ENCODE results near the gene ARHGAP20. TPM values are rescaled to one million over a fixed set of nuclear protein-coding genes. Genes with fewer than 3 reads are reported as not detected.

The ARHGAP20 gene
- total and polyA plus RNA-seq, 9 of the 15 experiments (the other 6 are each of a cell fraction or from before 2014, with no cell fraction given): 0.07 TPM; not detected in 8

- TF ChIP-seq KHSRP (IDR thresholded peaks at IDR 0.05) (no peak), NRF1 (conservative IDR thresholded peaks at IDR 0.05 in 1 of 2, IDR thresholded peaks at IDR 0.05 in 1 of 2) (no peak), FOXK2 (conservative IDR thresholded peaks at IDR 0.05 in 1 of 2, IDR thresholded peaks at IDR 0.05 in 1 of 2; ENCODE audit: low read depth in 2 of 2) (no peak)
Measured at GRCh38 chr11:110629594-110629993, 82.6 kb downstream of the ARHGAP20 start (continued).

GRCh38 chr11:110621826-110622225, 90.4 kb downstream of the ARHGAP20 start:
- Histone ChIP-seq H3K79me2 (ENCODE audit: control insufficient read depth, insufficient read depth, low read length) (no peaks in the 10 kb centered on the region), H3K9me3 (replicated peaks; ENCODE audit: control insufficient read depth, insufficient read depth, low read depth, low read length) (no peaks in the 10 kb centered on the region), H3K27me3 (ENCODE audit: control insufficient read depth in 2 of 2, insufficient read depth in 2 of 2, low read length in 2 of 2) (no peaks in the 10 kb centered on the region), H3K36me3 (ENCODE audit: control insufficient read depth, insufficient read depth, low read length) (no peaks in the 10 kb centered on the region), H3K4me1 (replicated peaks in 1 of 2; ENCODE audit: control insufficient read depth in 2 of 2, insufficient read depth in 2 of 2, low read length in 2 of 2) (no peaks in the 10 kb centered on the region), H4K20me1 (replicated peaks; ENCODE audit: control insufficient read depth, insufficient read depth, low read length) (no peaks in the 10 kb centered on the region), H3K4me3 (no peak overlapping the region), H3K9me1 (ENCODE audit: control insufficient read depth, insufficient read depth, low read length) (no peaks in the 10 kb centered on the region), H2AFZ (ENCODE audit: low read depth, low read length) (no peak overlapping the region), H3K4me2 (ENCODE audit: insufficient read depth, low read length) (no peak overlapping the region), H3K9ac (ENCODE audit: insufficient read depth in 1 of 2, low read depth in 2 of 2, low read length in 2 of 2) (no peak overlapping the region), H3K27ac (ENCODE audit: extremely low read depth, low read depth, low read length) (no peak overlapping the region)
- BruUV-seq (replicated peaks): no TSS peak
- POLR2A ChIA-PET: no interaction called here
- CTCF ChIA-PET (ENCODE audit: low intra/inter-chr PET ratio): no interaction called here
- WGBS (ENCODE audit: insufficient coverage, low coverage, missing lambda C conversion rate): 0% methylated on average over 2 of the region's 2 CpGs
- ATAC-seq (no peak), FAIRE-seq (no peak), DNase-seq (ENCODE audit: extremely low read depth in 1 of 4, low spot score in 3 of 4) (no peak)
- intact Hi-C loops (cut with micrococcal nuclease): no loop called here
- in situ Hi-C loops (cut with MboI): no loop called here
- TF ChIP-seq ZNF232 (CRISPR knock-in tag; IDR thresholded peaks at IDR 0.05) (no peak), EP300 (IDR thresholded peaks at IDR 0.05; ENCODE audit: low read length) (no peak), NCOA1 (IDR thresholded peaks at IDR 0.05; ENCODE audit: low read depth) (no peak), ZNF436 (CRISPR knock-in tag; IDR thresholded peaks at IDR 0.05) (no peak), LEF1 (IDR thresholded peaks at IDR 0.05) (no peak), DIDO1 (tag; IDR thresholded peaks at IDR 0.05; ENCODE audit: low read depth) (no peak), ZNF431 (CRISPR knock-in tag; IDR thresholded peaks at IDR 0.05) (no peak), SNRNP70 (optimal IDR thresholded peaks at IDR 0.05; ENCODE audit: low read depth, low read length) (no peak), NCOA2 (IDR thresholded peaks at IDR 0.05; ENCODE audit: partially characterized antibody in 2 of 2) (no peak), MEF2A (IDR thresholded peaks at IDR 0.05; ENCODE audit: control insufficient read depth, low read depth, low read length) (no peak), DLX4 (CRISPR knock-in tag; IDR thresholded peaks at IDR 0.05) (no peak), TAF15 (IDR thresholded peaks at IDR 0.05; ENCODE audit: low read depth, low read length) (no peak), TAF1 (IDR thresholded peaks at IDR 0.05; ENCODE audit: control insufficient read depth, extremely low read depth, insufficient read depth, low read length, severe bottlenecking) (no peak), RBM15 (IDR thresholded peaks at IDR 0.05; ENCODE audit: insufficient read depth, low read length) (no peak), RCOR1 (IDR thresholded peaks at IDR 0.05; ENCODE audit: borderline replicate concordance in 1 of 2, low read depth in 2 of 2, low read length in 2 of 2) (no peak), MAFF (IDR thresholded peaks at IDR 0.05; ENCODE audit: low read length) (no peak), VEZF1 (CRISPR knock-in tag; IDR thresholded peaks at IDR 0.05) (no peak), ZNF639 (CRISPR knock-in tag; conservative IDR thresholded peaks at IDR 0.05 in 1 of 2, IDR thresholded peaks at IDR 0.05 in 1 of 2) (no peak)
